Amniotic stem cell (primary cell): ENCODE data around the gene PANK3.
"Not testable (repeated sequence)": the region's sequence is repeated elsewhere in the genome, so short reads cannot be mapped to it uniquely, and the experiment has no call there.

Source experiments
- DNase-seq: peaks from one replicate; lab custom pipeline; 2025; lab: John Stamatoyannopoulos, UW

PANK3 gene

GRCh38 chr5:168552146-168552545 is 27.0 kb downstream of the PANK3 start:
- DNase-seq = peak; percentile 19

GRCh38 chr5:168550656-168551055 is 28.5 kb downstream of the PANK3 start:
- DNase-seq = no peak

- no peak for DNase-seq
Observed at GRCh38 chr5:168549554-168549953, 29.6 kb downstream of the PANK3 start.

- DNase-seq = no peak
Observed at GRCh38 chr5:168537176-168537575, 42.0 kb downstream of the PANK3 start.

GRCh38 chr5:168534351-168534750 is 44.8 kb downstream of the PANK3 start:
- DNase-seq = not testable (repeated sequence)

- DNase-seq = no peak
Observed at GRCh38 chr5:168531987-168532864, 46.9 kb downstream of the PANK3 start.

GRCh38 chr5:168531191-168531590 is 48.0 kb downstream of the PANK3 start:
- no peak for DNase-seq

GRCh38 chr5:168530621-168531150 is 48.5 kb downstream of the PANK3 start:
- no peak for DNase-seq

- no peak for DNase-seq
Observed at GRCh38 chr5:168529374-168530234, 49.6 kb downstream of the PANK3 start.

- no peak for DNase-seq
Observed at GRCh38 chr5:168528521-168529373, 50.4 kb downstream of the PANK3 start, which contains the start of gene FBLL1. FBLL1 (plus strand) TSS chr5:168529305; CDS start chr5:168529505, 200 bp downstream.

- DNase-seq = no peak
Observed at GRCh38 chr5:168527756-168528295, 51.3 kb downstream of the PANK3 start.

- no peak for DNase-seq
Observed at GRCh38 chr5:168525856-168526255, 53.3 kb downstream of the PANK3 start.

- DNase-seq = no peak
Observed at GRCh38 chr5:168513861-168514428, 65.2 kb downstream of the PANK3 start.

- DNase-seq = no peak
Observed at GRCh38 chr5:168502563-168503237, 76.5 kb downstream of the PANK3 start.
